Measurements from ENCODE around the gene SAMD8. TPM values are rescaled to one million over a fixed set of nuclear protein-coding genes. Genes with fewer than 3 reads are reported as not detected.

The SAMD8 gene
- total and polyA plus RNA-seq, 10 of the 15 experiments (the other 5 are each of a cell fraction or from before 2014, with no cell fraction given), result 2.8 to 26.0 (median 9.3) TPM

- FAIRE-seq, result no peak
- CTCF ChIA-PET, result no interaction called here
- RAD21 ChIA-PET (ENCODE audit: unreplicated experiment), result no interaction called here
Observed at GRCh38 chr10:75070961-75071428, 40.5 kb upstream of the SAMD8 start.

More at GRCh38 chr10:75070961-75071428, 40.5 kb upstream of the SAMD8 start:
- BruUV-seq (replicated peaks), result no TSS peak
- Histone ChIP-seq H4K20me1 (ENCODE audit: control insufficient read depth, insufficient read depth) (no peaks in the 10 kb centered on the region), H3K27ac (ENCODE audit: control insufficient read depth, insufficient read depth) (no peak overlapping the region), H2AFZ (ENCODE audit: control insufficient read depth, low read depth, low read length) (no peak overlapping the region), H3K27me3 (replicated peaks in 1 of 2; ENCODE audit: control insufficient read depth in 2 of 2, insufficient read depth in 2 of 2, low read length in 1 of 2) (no peaks in the 10 kb centered on the region), H3K4me2 (ENCODE audit: control insufficient read depth, insufficient read depth) (no peak overlapping the region), H3K36me3 (ENCODE audit: control insufficient read depth in 2 of 2, insufficient read depth in 2 of 2, low read length in 1 of 2) (no peaks in the 10 kb centered on the region), H3K4me3 (no peak overlapping the region), H3K9me3 (replicated peaks; ENCODE audit: control insufficient read depth, insufficient read depth, low read length) (no peaks in the 10 kb centered on the region), H3K4me1 (ENCODE audit: control insufficient read depth, insufficient read depth, low read length) (no peaks in the 10 kb centered on the region), H3K9ac (ENCODE audit: control insufficient read depth, insufficient read depth, low read length) (no peak overlapping the region), H3K79me2 (ENCODE audit: control insufficient read depth, insufficient read depth, low read length) (no peaks in the 10 kb centered on the region)
- POLR2A ChIA-PET, result no interaction called here
- TF ChIP-seq PAX8 (IDR thresholded peaks at IDR 0.05) (no peak), ZBTB33 (IDR thresholded peaks at IDR 0.05) (no peak), CEBPB (IDR thresholded peaks at IDR 0.05; ENCODE audit: borderline replicate concordance in 1 of 2, low read depth in 2 of 2, low read length in 2 of 2) (no peak), CHD2 (IDR thresholded peaks at IDR 0.05; ENCODE audit: borderline replicate concordance, low read depth, low read length) (no peak), IRF3 (IDR thresholded peaks at IDR 0.05) (no peak), KAT2A (conservative IDR thresholded peaks at IDR 0.05; ENCODE audit: control insufficient read depth, low read depth, low read length) (no peak), TARDBP (IDR thresholded peaks at IDR 0.05; ENCODE audit: borderline replicate concordance) (no peak), GATAD2B (conservative IDR thresholded peaks at IDR 0.05; ENCODE audit: low read depth) (no peak), ZNF622 (IDR thresholded peaks at IDR 0.05) (no peak)
- SMC1A ChIA-PET (ENCODE audit: uncharacterized antibody, unreplicated experiment), result interaction anchor here (0.6 kb wide), 1 partner anchor 18 kb away, joined by 3 read pairs; no protein-coding TSS in a partner anchor
- in situ Hi-C loops (cut with MboI) (no loop called here), intact Hi-C loops (cut with micrococcal nuclease; ENCODE audit: unreplicated experiment) (no loop called here)
- 62% methylated on average over 7 of the region's 7 CpGs for WGBS (ENCODE audit: insufficient coverage, insufficient replicate concordance, low lambda C conversion rate, missing lambda C conversion rate)
- DNase-seq (ENCODE audit: low read depth, low spot score) (no peak), ATAC-seq (no peak)

Measured in GM12878 (cell line).